HG03457 (cell line): ENCODE data around the gene ZNF594.
"Not testable (repeated sequence)": the region's sequence is repeated elsewhere in the genome, so short reads cannot be mapped to it uniquely, and the experiment has no call there.

Source experiments
- ATAC-seq: cut with Tn5 transposase; IDR thresholded peaks from one replicate; pipeline ENCODE4 v1.9.1; 2021; ENCODE audit warnings: moderate number of reproducible peaks; ENCODE audit not compliant: unreplicated experiment

Gene ZNF594

GRCh38 chr17:5191541-5192417 is at the start of gene ZNF594:
ZNF594 (minus strand) TSS chr17:5191868; CDS start chr17:5184256, 7,612 bp downstream.
- peak; percentile 90 for ATAC-seq

- not testable (repeated sequence) for ATAC-seq
Measured at GRCh38 chr17:5239769-5240168, 48.1 kb upstream of the ZNF594 start.

DNA sequence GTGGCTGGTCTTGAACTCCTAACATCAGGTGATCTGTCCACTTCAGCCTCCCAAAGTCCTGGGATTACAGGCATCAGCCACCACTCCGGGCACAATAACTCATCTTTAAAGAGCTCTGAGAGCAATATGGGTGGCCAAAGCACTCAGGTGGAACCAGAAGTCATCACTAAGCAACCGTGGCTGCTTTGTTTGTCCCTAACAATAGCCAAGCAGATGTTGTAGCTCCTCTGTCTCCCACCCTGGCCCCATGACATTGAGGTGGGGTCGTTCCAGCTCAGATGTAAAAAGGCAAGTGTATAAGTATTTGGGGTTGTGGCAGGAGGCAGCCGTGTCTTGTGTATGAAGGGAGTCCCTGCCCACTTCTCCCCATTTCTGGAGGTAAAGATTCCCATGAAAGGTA is 46.7 kb upstream of the ZNF594 start:
- no peak for ATAC-seq

DNA sequence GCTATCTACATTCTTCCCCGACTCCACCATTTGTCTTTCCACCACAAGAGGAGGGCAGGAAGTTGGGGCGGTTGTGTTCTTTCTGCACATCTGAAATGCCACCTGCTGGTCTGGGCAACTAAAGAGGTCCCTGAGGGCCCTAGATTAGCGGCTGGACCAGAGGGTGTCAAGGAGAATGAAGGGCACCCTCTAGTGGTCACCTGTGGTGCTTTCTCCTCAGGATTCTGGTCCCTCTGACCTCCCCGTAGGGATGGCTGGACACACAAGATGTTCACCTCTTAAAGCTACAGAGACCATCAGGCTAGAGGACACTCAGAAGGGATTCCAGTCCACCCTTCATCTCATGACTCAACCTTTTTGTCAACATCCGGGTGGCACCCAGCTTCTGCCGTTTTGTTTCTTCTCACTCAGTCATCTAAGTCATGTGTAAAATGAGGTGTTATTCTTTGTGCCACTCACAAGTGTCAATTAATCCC is 45.9 kb upstream of the ZNF594 start:
- ATAC-seq: no peak

DNA sequence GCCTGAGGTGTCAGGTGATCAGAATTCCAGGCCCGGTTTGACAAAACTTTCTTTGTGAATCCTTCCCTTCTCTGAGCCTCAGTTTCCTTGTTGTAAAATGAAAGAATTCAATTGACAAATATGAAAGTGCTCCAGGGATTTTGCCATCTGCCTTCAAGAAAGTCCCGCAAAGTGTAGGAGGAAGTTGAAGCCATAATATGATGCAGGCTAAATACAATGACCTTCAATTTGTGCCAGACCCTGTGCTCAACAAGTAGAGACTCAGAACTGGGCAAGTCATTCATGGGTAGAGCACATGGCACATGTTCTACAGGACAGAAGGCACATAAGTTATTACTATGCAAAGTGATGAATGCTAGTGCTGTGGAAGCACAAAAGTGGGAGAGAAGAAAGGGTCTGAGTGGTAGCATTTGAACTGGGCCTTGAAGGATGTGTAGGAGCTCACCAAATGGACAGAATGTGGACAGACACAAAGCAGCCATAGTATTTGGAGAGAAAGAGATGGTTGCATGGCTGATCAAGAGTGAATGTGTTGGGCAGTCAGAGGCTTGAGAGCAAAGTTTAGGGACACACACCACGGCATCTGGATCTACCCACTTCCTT is 45.4 kb upstream of the ZNF594 start:
- no peak for ATAC-seq

GRCh38 chr17:5234645-5235576 is 43.2 kb upstream of the ZNF594 start, which contains the start of gene SCIMP:
SCIMP (minus strand) TSS chr17:5234860; CDS start chr17:5234755, 105 bp downstream.
- ATAC-seq: peak; percentile 48

GRCh38 chr17:5233492-5233891 is 41.8 kb upstream of the ZNF594 start:
- not testable (repeated sequence) for ATAC-seq

DNA sequence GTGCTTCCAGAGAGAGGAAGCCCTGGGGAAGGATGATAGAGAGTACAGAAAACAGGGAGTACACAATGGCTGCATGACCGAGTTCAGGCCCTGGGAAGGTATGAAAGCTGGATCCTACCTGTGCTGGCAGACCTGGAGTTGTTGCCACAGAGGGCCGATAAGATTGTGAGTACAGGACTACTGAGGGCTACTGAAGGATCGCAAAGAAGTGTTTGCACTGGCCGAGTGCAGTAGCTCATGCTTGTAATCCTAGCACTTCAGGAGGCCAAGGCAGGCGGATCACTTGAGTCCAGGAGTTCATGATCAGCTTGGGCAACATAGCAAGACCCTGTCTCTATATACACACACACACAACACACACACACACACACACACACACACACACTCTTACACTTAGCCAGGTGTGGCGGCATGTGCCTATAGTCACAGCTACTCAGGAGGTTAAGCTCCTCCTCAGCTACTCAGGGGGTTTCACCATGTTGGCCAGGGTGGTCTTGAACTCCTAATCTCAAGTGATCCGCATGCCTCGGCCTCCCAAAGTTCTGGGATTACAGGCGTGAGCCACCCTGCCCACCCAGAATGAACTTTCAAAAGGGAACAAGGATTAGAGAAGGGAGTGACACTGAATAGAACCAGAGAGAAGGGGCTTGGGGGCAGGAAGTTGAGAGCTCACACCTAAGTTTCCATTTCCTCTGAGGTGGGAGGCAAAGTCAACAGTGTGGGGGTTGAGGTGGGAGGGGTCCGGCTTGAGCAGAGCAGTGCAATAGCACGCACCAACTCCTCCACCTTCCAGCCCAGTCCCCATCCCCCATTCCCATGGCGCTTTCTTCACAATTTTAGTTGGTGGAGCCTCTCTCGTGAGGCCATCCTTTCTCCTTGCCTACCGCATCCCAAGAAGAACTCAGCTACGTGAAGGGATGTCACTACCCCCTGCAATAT is 35.5 kb upstream of the ZNF594 start:
- no peak for ATAC-seq

DNA sequence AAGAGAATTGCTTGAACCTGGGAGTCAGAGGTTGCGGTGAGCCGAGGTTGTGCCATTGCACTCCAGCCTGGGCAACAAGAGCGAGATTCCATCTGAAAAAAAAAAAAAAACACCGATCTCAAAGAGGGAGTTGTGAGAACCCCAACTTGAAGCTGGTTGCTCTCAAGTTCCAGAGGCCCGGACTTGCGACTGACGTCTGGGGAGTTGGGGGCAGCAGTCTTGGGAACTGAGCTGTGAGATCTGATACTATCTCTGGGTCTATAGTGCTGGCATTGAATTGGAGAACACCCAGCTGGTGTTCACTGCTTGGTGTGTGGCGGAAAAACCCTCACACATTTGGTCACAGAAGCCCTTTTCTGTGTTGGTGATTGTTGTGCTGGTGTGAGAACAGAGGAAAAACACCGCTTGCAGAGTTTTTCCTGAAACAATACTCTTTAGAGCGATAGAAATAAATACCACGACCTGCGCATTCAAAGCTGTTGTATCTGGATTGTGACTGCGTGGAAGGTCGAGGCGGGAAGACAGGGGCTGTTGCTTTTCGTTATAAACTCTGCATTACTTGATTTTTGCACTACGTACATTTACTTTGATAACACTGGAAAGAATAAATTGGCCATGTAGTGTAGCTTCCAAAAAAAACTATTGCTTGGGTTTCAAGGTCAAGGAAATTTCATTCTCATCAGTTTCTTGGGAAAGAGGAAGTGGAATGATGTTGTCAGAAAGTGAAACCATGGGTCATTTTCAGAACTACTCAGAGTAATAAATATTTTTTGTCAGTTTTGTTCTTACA is 34.2 kb upstream of the ZNF594 start:
- no peak for ATAC-seq

DNA sequence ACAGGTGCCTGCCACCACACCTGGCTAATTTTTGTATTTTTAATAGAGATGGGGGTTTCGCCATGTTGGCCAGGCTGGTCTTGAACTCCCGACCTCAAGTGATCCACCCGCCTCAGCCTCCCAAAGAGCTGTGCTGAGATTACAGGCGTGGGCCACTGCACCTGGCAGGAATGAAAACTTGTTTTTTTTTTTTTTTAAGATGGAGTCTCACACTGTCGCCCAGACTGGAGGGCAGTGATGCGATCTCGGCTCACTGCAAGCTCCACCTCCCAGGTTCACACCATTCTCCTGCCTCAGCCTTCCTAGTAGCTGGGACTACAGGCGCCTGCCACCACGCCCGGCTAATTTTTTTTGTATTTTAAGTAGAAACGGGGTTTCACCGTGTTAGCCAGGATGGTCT is 30.2 kb upstream of the ZNF594 start:
- ATAC-seq: not testable (repeated sequence)

DNA sequence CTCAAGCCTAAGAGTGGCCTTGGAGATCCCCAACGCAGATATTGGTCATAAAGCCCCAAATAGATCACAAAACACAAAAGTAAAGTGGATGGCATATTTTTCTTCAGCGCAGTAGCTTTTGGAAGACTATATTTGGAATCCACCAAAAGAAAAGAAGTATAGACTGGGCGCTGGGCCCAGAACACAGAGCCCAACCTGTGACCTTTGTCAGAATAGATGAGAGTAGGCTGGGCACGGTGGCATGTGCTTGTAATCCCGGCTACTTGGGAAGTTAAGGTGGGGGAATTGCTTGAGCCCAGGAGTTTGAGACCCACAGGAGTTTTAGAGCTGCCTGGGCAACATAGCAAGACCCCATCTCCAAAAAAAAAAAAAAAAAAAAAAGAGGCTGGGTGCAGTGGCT is 28.4 kb upstream of the ZNF594 start:
- ATAC-seq: no peak

- ATAC-seq: no peak
Measured at GRCh38 chr17:5219536-5219935, 27.9 kb upstream of the ZNF594 start.

GRCh38 chr17:5217562-5217961 is 25.9 kb upstream of the ZNF594 start:
- not testable (repeated sequence) for ATAC-seq

- ATAC-seq: no peak
Measured at GRCh38 chr17:5211458-5211857, 19.8 kb upstream of the ZNF594 start.

- ATAC-seq: no peak
Measured at GRCh38 chr17:5210614-5211252, 19.1 kb upstream of the ZNF594 start.

DNA sequence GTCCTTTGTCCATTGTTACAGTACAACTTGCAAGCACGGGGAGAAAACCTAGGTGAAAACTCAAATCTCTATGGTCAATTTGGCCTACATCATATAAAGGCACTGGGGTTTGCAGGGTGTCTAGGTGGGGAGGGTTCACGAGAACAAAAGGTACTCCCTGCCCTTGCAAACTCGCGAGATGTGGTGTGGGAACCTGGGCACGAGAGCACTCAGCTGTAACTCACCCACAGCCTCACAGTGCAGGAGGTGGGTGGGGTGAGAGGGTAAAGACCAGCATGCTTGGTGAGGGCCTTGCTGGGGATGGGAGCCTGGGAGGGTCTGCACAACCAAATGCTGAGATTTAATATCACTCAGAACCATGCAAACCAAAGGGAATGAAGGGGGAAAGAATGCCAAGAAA is 18.4 kb upstream of the ZNF594 start:
- ATAC-seq: no peak

GRCh38 chr17:5209396-5209795 is 17.7 kb upstream of the ZNF594 start:
- ATAC-seq: no peak

- no peak for ATAC-seq
Measured at GRCh38 chr17:5203908-5204294, 12.2 kb upstream of the ZNF594 start.
